GM21515 (cell line): ENCODE measurements around the gene KCNQ4.

Experiments
- ATAC-seq: cut with Tn5 transposase; IDR thresholded peaks from one replicate; pipeline ENCODE4 v1.9.1; 2021; ENCODE audit not compliant: unreplicated experiment

KCNQ4 gene

GRCh38 chr1:40857737-40858136, 74.2 kb downstream of the KCNQ4 start:
- ATAC-seq, result no peak

GRCh38 chr1:40858856-40859416, 75.3 kb downstream of the KCNQ4 start:
- no peak for ATAC-seq

- ATAC-seq, result no peak
Observed at GRCh38 chr1:40860706-40861223, 77.2 kb downstream of the KCNQ4 start.

GRCh38 chr1:40861224-40862003, 77.8 kb downstream of the KCNQ4 start:
- peak; percentile 6 for ATAC-seq

DNA sequence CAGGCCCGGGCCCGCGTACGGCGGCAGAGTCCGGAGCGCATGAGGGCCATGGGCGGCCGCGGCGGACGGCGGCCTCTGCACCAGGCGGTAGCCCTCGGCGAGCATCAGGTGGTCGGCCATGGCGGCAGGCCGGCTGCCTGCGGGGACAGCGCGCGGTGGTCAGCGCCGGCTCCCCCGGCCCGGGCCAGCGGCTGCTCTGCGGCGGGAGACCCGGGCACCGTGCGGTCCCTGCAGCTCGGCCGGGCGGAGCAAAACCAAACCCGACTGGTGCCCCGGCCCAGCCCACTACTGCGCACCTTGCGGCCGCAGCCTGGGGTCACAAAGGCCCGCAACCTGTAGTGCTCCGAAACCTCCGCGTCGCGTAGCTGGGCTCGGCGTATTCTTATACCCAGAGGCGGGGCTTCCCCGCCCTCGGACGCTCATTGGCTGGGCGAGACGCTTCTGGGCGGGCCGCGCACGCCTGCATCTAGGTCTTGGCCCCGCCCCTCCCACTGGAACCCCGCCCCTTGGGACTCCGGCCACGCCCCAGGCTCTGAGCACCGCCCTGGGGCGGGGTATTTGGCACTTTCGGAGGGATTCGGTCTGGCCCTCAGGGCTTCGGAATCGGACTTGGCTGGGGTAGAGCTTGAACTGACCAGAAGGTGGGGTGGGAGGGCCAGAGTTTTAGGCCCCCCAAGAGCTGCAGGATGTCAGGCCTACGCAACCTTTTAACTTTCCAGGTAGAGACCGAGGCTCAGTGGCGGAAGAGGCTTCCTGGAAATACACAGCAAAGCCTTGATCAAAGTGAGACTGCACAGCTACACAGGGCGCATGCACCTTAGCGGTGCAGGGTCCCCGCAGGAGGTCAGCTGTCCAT, 78.6 kb downstream of the KCNQ4 start, which contains the start of gene CITED4:
CITED4 (minus strand) TSS at position 356 of the 856 bp plus-strand sequence; CDS start at position 120, 236 bp downstream.
- peak; percentile 80 for ATAC-seq

- ATAC-seq, result no peak
Observed at GRCh38 chr1:40868051-40868723, 84.6 kb downstream of the KCNQ4 start.

DNA sequence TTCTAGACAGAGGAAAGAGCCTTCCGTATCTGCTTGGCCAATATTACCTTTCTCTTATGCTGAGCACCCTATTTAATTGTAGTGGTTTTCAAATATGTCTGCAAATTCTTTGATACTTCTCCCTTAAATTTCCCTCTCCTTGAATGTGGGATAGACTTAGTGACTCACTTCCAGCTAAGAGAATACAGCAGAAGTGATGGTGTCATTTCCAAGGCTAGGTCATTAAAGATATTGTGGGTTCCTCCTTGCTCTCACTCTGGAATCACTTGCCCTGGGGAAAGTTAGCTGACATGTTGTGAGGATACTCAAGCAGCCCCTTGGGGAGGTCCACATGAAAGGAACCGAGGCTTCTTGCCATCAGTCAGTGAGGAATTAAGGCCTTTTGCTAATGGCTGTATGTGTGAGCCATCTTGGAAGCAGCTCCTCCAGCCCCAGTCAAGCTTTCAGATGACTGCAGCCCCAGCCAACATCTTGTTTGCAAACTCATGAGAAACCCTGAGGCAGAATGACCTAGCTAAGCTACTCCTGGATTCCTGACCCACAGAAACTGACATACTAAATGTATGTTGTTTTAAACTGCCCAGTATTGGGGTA, 86.6 kb downstream of the KCNQ4 start:
- ATAC-seq, result no peak

DNA sequence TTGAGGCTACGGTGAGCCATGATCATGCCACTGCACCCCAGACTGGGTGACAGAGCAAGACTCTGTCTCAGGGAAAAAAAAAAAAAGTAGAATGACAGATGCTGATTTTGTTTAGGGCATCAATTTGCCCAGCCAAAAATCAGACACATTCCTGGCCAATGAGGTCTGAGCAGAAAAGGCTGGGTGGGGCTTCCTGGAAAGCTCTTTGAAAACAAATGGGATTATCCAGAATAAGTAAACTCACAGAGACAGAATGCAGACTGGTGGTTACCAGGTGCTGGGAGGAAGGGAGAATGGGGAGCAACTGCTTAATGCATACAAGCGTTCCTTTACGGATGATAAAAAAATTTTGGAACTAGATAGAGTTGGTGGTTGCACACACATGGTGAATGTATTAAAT, 88.7 kb downstream of the KCNQ4 start:
- no peak for ATAC-seq

- no peak for ATAC-seq
Observed at GRCh38 chr1:40873863-40874472, 90.4 kb downstream of the KCNQ4 start.

GRCh38 chr1:40876436-40876761, 92.8 kb downstream of the KCNQ4 start:
- no peak for ATAC-seq

DNA sequence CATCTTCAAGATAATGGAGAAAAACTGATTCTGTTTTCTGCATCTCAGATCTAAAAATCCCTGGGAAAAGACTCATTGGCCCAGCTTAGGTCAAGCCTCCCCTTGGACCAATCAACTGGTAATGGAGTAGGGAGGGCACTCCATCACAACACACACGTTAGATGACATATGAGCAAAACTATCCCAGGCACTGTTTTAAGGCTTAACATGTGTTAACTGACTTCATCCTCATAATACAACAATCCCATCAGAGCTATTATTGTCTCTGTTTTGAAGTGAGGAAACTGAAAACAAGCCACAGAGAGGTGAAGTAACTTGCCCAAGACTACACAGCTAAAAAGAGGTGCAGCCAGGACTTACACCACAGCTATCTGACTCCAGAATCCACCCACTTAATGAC, 93.3 kb downstream of the KCNQ4 start:
- no peak for ATAC-seq

DNA sequence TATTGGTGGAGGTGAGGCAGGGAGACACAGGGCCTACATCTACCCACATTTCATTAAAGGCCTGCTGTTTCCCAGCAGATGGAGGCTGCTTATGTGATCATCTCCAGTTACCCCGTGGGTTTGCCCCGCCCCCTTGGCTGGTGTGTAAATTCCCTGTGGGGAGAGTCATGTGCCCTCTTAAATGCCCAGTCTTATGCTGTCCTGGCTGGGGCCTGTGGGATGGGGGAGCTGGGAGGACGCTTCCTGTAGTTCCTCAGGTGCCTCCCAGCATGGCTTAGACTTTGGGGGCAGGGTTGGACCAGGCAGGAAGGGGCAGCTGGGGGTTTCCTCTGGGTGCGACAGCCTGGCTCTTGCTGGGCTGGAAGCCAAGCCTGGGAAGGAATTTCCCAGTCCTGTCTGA, 94.1 kb downstream of the KCNQ4 start:
- ATAC-seq, result no peak

GRCh38 chr1:40878906-40879305, 95.3 kb downstream of the KCNQ4 start:
- ATAC-seq, result no peak

GRCh38 chr1:40879482-40880175, 96.0 kb downstream of the KCNQ4 start:
- no peak for ATAC-seq

- ATAC-seq, result no peak
Observed at GRCh38 chr1:40880813-40881549, 97.4 kb downstream of the KCNQ4 start.

DNA sequence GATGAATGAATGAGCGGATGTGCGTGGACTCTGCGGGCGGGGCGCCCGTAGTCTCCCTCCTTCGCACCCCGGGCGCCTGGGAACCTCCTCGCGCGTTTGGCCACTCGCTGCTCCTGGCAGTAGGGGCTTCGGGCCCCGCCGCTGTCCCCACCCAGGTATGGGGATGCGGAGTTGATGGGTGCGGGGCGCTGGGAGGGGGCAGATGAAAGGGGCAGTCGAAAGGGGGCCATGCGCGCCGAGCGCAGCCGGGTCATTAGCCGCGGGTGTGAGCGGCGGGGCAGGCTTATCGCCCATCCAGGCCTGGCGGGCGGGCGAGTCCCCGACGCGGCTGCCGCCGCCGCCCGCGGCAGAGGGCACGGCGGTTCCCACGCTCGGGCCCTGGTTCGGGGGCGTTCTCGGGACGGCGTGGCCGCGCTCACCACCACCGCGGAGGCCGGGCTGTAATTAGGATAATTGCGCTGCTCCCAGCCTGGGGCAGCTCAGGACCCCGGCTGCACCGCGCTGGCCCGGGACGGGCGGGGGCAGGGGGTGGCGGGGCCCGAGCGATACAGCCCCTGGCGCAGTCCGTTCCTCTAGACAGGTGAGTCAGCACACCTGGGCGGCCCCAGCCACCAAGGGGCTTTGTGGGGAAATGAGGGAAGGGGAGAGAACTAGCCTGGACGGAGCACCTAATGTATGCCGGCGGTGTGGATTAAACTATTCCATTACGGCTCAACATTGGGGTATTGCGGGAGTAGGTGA, 100.6 kb downstream of the KCNQ4 start:
- no peak for ATAC-seq

- ATAC-seq, result no peak
Observed at GRCh38 chr1:40886318-40887011, 102.9 kb downstream of the KCNQ4 start.

- ATAC-seq, result no peak
Observed at GRCh38 chr1:40887012-40887378, 103.4 kb downstream of the KCNQ4 start.
